Measurements from ENCODE around the gene ZNF423. TPM values are rescaled to one million over a fixed set of nuclear protein-coding genes. Genes with fewer than 3 reads are reported as not detected.
"Not testable (repeated sequence)": the region's sequence is repeated elsewhere in the genome, so short reads cannot be mapped to it uniquely, and the experiment has no call there.

Gene ZNF423
- total RNA-seq, 1 donor from 2014 or later = 3.9 TPM

DNA sequence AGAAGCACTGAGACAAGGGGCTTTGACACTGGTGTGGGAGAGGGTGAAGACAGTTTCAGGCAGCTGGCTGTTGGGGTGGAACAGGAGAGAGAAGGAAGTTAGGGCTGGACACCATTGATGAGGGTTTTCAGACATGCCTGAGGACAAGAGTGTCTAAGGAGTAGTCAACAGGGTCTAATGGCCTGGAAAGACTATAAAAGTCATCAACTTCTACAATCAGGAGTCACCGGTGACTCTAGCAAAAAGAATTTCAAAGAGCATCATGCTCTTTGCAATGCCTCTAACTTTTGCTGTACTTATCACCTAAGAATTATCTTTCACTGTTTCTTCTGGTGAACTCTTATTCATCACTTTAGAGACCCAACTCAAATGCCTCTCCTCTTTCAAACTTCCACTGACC lies 268.4 kb downstream of the ZNF423 start:
- DNase-seq (ENCODE audit: low read depth in 2 of 2) = no peak

DNA sequence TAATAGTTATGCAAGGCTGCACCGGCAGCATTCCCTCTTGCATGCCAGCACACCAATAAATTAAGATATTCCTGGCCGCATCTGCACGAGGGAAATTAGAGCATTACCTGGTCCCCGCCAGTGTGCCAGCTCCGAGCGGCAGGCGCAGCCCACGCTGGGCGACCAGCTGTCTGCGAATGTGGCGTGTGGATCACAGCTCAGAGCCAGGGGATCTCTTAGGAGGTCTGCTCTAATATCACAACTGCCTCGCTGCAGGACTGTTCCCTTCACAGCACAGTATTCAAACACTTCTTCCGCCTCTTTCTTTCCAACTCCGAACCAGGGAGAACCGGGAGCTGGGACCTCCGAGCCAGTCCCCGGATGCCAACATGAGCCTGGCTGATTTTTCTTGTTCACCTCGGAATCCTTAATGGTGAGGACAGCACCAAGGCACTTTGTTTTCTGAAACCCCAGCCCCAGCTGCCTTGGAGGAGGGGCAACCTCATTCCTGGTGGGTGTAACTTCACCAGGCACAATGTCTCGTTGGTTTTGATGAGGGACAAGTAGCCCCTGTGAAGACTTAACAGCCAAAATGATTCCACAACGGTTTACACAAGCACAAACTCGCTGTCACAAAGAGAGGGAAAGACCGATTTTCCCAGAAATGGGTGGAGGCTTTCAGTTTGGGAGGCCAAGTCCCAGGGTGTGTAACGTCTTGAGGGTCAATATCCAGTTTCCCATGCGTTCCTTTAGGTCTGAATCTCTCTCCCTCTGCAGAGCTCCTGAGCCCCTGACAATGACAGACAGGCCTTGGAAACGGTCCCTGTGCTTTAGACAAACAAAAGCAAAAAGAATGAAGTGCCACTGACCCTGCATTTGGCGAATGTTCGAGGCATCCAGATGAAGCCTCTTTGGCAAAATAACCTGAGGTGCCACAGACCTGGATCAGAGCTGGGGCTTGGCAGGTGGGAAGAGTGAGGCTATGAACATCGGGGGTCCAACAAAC lies 269.2 kb downstream of the ZNF423 start:
- no peak for DNase-seq (ENCODE audit: low read depth in 2 of 2)

DNA sequence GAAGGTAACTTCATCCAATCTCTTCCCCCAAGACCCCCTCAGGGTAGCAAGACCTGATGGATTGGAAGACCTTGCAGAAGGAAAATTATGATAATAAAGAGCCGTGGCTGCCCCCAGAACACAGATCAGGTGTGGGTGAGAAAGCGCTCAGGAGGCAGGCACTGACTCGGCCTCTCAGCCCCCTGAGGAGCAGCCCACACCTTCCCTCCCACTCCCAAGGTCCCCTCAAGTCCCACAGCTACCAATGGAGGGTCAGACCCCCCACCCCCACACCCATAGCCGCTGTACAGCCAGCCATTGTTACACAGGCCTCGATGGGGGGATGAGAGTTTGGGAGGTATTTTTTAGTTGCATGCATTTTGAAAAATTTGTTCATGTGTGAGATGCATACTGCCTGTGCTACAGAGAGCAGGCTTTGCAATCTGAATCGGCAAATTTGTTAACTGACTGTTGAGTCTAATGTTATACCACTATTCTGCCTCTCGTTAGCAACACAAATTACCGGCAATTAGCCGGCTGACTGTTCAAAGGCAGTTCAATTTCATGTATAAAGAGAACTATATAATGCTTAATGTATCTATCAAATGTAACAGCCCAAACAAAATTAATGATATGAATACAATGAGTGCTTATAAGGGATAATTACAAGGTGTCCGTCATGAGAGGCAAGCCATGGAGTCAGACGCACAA lies 270.6 kb downstream of the ZNF423 start:
- no peak for DNase-seq (ENCODE audit: low read depth in 2 of 2)

DNA sequence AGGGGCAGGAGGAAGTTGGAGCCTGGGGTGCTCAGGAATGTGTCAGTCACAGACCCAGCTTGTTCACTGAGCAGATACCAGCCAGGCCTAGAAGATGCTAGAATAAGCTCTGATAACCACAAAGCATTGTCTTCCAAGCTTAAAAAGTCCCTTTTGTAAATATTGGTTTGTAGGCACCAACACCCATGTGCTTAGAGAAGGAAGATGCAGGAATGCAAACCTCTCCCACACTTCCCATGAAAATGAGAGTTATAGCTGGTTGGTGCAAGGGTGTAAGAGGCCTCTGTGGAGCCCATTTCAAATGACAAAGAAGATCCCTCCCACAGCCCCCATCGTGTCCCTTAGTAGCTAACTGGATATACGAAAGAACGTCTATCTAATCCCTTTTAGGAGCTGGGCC lies 272.0 kb downstream of the ZNF423 start:
- no peak for DNase-seq (ENCODE audit: low read depth in 2 of 2)

DNA sequence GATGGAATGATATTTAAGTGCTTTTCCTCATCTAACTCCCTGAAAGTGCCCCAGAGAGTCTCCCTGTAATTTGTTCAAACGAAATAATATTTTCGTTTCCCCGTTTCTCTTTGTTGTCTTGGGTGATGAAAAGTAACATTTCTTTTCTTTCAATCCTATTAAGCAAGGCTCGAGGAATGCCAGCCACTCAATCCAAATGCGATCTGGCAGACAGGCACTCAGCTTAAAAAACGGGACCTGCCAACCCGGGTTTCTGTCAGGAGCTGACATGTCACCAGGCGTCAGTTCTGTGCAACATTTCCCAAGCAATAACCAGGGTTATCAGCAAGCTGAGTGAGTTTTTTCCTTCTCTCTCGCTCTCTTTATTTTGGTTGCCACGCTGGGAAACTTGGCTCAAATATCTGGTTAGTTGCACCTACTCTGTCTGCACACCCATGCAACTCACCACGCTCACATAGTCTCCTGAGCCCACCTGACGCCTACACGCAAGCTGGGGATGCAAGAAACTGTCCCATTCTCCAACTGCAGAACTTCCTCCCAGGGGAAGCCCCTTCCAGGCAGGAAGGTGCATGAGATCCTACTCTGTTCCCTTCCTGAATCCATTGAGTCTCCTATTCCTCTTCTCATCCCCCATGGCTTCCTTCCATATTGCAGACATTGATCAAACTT lies 274.1 kb downstream of the ZNF423 start:
- DNase-seq (ENCODE audit: low read depth in 2 of 2) = no peak

DNA sequence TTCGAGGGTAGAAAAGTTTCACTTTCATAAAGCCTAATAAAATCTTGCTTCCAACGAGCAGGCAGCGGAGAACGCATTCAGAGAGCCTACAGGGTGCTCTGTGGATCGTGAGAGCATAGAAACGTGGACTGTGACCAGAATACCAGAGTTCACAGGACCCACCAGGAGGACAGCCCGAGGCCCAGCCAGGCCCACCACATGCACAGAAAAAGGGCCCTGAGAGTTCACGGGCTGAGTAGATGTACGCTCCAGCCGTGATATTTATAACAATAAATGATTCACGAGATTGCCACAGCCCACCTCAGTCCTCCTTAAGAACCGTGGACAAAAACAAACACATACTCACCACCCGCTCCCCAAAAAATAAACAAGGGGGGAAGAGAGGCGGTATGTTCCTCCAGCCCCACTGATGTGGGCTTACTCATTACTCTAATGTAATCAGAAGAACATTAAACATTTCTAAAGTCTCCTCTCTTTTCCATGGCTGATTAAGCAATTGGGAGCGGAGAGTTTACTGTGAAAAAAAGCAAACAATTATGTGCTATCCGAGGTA lies 275.1 kb downstream of the ZNF423 start:
- DNase-seq (ENCODE audit: low read depth in 2 of 2) = no peak

DNA sequence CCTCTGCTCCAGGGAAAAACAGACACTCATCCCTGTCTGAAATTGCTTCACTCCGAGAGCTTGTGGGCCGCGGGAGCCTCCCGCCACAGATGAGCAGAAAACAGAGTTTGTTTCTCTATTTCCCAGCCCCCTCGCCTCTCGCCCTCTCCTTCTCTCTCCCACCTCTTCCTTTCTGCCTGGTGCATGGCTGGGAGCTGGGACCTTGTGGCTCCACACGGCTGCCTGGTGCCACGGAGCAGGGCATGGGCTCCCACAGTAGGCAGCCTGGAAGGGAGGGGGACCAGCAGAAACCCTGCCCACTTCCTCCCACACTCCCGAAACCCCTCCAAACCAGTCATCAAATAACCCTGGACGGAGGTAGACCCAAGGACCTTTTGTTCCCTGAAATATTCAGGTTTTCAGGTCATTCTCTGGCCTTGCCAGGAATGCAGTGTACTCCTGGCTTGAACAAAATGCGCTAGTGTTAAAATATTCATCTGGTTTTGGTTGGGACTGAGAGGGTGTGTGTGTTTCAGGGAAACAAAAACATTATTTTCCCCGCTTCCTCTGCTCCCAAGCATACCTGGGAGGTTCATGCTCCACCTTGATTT lies 277.4 kb downstream of the ZNF423 start:
- DNase-seq (ENCODE audit: low read depth in 2 of 2) = no peak

DNA sequence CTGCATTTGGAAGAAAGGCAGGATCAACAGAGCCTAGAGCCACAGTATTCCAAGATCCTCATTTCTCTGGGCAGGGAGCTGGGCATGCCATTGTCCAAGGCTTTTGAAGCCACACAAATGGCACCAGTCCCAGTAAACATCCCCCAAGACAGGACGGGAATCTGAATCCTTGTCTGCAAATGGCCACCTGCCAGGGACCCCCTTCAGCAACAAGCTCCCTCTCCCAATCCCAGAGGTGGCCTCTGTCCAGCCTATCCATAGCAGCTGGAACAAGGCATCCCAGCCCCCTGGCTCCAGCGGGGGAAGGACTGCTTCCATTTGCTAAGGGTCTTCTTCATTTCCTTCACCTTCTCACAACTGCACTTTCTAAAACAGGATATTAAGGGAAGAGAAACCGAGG lies 277.9 kb downstream of the ZNF423 start:
- no peak for DNase-seq (ENCODE audit: low read depth in 2 of 2)

DNA sequence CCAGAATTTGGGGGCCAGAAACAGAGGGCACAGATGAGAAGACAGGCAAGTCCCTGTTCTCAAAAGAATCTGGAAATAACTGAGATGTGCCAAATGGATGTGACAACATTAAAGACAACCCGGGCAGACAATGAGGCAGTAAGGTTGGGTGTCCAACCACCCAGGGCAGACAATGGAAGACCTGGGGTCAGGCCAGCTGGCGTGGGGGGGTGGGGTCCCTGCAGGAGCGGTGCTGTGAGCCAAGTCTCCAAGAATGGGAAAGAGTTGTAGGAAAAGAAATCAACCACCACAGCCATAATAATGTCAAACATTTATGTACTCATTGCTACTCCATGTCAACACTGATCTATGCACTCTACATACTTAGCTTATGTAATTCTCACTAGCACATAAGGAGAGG lies 279.0 kb downstream of the ZNF423 start:
- no peak for DNase-seq (ENCODE audit: low read depth in 2 of 2)

DNA sequence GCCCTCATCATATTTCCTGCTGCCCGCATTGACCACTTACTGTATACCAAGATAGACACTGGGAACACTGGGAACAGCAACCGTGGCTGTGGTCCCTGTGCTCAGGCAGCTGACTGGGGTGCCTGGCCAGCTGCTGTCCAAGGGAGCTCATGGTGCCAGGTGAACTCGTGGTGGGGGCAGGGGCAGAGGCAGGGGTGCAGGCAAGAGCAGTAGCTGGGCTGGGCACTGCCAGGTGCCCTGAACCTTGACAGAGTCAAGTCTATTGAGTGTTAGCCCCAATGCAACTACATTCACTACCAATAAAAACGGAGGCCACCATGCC lies 279.8 kb downstream of the ZNF423 start:
- no peak for DNase-seq (ENCODE audit: low read depth in 2 of 2)

DNA sequence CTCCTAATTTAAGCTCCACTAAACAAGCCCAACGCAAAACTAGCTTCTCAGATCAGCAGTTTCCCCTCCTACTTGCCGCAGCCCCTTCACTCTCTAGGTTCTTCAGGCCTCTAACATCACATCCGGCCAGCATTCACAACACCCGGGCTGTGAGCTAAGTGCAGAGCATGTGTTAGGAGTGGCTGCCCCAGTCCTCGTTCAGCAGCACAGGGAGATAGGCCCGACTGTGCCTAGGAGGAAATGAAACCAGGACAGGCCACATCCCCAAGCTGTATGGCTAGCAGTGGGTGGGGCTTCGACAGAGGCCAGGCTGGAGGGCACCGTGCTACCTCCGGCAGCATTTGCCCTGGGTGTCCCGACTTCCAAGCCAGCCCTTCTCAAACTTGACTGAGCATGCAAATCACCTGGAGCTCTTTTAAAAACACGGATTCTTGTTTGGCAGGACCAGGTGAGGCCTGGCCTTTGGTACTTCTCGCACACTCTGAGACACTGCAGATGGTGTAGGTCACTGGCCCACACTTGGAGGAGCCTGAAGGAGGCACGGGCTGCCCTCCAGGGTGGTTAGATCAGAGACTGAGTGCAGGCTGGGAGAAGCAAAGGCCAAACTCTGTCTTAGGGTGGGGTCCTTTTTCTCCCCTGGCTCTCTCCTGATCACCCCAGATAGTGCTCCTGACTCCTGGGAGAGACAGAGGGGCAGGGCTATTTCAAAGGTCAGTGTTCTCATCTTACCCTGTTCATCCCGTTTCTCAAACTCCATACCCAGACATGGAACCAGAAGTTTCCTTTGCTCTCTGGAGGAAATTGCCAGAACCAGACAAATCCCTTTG lies 280.4 kb downstream of the ZNF423 start:
- no peak for DNase-seq (ENCODE audit: low read depth in 2 of 2)

DNA sequence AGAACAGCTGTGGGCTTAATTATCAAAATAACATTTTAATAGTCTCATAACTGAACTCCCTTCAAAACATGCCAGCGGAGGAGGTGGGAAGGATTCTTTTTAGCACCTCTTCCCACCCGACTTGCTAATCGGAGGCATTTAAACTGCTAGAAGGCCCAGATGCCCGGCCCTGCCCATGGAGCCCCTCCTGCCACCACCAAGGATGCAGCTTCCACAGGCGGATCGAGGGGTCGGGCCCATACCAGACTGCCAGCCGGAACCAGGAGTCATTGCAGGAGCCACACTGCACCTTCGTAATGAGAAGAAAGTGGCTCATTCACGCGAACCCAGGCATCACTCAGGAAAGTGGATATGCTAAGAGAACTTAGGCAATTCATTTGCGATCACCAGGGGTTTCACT lies 281.1 kb downstream of the ZNF423 start:
- no peak for DNase-seq (ENCODE audit: low read depth in 2 of 2)

DNA sequence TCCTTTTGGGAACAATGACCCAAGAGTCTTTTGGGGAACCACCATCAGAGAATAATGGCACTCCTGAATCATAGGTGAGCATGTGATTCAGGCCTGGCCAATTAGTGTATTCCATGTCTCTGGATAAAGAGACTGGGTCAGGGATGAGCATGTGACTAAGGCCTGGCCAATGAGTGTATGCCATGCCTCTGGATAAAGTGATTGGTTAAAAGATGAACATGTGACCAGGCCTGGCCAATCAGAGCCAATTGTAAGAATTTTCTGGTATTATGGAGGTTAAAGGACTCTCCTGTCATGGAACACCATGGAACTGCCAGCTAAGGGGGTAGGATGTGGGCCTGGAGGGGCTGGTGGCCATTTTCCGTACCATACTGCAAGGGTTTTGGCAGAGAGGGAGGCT lies 288.0 kb downstream of the ZNF423 start:
- no peak for DNase-seq (ENCODE audit: low read depth in 2 of 2)

DNA sequence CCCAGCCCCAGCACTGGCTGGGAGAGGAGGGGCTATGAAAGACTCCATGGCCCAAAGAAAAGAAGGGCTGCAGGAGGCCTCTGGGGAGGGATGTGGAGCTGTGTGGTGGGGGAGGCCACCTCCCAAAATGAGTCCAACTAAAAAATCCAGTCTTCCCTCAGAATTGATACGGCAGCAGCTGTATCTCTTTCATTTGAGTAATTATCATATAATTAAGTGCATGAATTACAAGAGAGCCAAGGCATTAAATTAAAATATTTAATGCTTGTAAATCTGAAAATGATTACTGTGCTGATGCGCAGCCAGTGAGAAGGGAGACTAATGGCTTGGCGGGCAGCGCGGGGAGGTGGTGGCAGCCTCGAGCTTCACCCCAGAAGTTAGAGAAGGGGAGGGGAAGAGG lies 289.5 kb downstream of the ZNF423 start:
- DNase-seq (ENCODE audit: low read depth in 2 of 2) = no peak

DNA sequence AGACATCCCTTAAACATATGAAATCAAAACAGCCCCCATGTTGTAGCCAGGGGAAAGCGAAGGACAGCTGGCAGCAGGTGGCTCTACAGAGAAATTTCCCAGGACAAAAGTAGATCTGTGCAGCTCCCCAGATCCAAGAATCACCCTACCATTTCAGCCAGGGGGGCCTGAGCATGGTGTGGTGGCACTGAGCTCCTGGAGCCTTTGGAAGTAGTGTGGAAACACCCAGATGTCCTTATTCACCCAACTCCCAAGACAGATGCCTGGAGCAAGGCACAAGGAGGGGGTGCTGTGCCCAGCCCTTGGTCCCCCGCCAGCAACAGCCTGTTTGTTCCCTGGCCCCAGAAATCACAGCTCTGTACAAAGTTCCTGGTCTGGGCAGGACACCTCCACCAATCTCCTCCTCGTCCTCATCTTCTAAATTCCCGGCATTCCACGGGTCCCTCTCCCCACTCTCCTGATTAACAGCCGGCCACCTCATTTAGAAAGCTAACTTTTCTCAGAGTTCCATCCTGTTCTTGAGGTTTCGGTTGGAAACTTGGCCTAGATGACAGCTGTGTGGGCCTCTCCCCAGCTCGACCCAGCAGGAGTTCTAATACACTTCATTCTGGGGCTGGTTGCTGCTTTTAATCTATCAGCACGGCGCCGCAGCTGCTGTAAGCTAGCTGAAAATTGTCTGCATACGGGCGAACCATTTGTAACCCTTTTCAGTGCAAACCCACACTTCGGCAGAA lies 291.2 kb downstream of the ZNF423 start:
- DNase-seq (ENCODE audit: low read depth in 2 of 2) = no peak

DNA sequence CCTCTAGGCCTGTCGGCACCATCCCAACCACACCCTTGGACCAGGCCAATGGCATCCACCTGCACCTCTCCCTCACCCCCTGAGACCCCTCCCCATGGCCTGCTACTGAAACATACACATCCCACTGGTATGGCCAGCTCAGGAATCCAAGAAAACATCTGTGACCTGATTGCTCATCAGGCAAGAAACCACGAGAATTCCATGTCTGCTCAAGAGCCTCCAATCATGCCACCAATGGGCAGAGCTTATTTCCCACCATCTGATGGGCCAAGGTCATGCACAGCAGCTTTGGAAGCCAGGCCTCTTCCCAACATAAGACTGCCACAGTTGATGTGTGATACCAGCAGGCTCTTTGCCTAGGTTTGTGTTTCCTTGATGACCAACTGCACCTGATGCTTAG lies 292.2 kb downstream of the ZNF423 start:
- DNase-seq (ENCODE audit: low read depth in 2 of 2) = no peak

DNA sequence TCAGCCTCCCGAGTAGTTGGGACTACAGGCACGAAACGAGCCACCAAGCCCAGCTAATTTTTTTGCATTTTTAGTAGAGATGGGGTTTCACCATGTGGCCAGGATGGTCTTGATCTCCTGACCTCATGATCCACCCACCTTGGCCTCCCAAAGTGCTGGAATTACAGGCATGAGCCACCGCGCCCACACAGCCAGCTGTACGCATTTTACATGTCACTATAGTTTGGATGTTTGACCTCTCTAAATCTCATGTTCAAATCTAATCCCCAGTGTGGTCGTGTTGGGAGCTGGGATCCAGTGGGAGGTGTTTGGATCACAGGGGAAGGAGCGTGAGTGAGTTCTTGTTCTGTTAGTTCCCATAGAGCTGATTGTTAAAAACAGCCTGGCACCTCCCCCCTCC lies 293.0 kb downstream of the ZNF423 start:
- not testable (repeated sequence) for DNase-seq (ENCODE audit: low read depth in 2 of 2)

DNA sequence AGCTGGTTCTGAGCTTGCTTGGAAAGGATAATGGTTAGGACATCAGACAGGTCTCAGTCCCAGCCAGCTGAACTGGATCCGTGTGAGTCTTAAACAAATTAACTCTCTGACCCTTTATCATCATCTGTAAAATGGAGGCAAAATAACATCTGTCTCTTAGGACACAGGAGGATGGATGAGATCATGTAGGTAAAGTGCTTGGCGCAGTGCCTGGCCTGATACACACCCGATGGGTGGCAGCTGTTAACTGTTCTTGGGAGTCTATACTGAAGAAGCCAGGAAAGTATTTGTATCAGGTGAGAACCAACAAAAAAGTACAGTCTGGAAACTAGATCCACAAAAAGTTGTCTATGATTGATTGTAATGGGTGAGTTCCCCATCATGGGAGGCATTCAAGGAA lies 293.7 kb downstream of the ZNF423 start:
- DNase-seq (ENCODE audit: low read depth in 2 of 2) = no peak

DNA sequence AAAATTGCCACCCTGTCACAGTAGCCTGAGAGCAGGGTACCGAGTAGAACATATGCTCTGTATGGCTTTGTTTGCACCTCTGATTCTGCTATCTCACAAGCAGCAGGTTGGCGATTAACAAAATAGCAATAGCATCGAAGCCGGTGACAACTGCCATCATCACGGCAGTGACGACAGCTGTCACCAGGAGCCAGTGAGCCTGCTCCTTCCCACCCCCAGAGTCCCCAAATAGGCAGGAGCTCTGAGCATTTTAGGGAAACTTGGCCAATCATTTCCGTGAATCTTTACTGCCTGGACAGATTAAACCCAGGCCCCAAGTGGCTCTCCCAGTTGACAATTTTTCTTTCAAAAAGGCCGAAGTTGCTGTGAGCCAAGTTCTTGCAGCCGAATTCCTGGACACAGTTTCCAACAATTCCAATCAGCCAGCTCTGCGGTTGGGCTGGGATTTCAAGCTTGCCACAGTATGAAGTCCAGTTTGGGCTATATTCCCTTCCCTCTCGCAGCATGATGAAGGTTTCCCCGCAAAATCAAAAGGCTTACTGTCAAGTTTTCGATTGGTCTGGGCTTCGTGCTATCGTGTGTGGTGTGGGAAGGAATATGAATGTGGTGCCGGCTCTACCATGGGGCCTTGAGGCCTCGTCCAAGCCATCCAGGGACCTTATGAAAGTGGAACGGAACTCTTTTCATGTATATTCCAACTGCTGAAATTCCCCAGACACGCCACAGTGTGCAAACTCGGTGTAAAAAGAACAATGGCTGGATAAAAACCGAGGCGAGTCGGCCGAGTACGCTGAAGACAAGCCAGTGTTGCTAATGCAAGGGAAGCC lies 295.7 kb downstream of the ZNF423 start:
- no peak for DNase-seq (ENCODE audit: low read depth in 2 of 2)
